Measurements from ENCODE around the gene ARL6IP5.
A peak's percentile ranks its signal among the peaks of the same experiment; 100 is the strongest.

ARL6IP5 gene, protein sequence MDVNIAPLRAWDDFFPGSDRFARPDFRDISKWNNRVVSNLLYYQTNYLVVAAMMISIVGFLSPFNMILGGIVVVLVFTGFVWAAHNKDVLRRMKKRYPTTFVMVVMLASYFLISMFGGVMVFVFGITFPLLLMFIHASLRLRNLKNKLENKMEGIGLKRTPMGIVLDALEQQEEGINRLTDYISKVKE

GRCh38 chr3:69084326-69085167 lies at the start of gene ARL6IP5:
ARL6IP5 (plus strand) TSS chr3:69084937; CDS start chr3:69085048, 111 bp downstream.
- DNase-seq = peak; percentile 58

DNA sequence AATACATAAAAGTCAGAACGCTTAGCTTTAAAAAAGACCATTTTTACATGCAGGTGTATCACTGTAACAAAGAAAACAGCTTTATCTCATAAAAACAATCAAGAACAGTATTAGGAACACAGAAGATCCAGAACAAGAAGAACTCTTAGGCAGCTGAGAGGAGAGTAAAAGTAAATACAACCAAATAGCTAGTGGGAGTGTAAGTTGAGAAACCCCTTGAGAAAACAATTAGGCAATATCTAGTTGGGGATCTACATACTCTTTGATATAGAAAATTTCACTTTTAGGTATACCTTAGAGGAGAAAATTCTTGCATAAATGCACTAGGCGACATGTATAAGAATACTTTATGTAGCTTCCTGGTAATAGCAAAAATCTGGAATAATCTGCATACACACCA lies 40.1 kb upstream of the ARL6IP5 start:
- no peak for DNase-seq

GRCh38 chr3:69048990-69049389 lies 35.7 kb upstream of the ARL6IP5 start:
- no peak for DNase-seq

GRCh38 chr3:69051756-69052471 lies 32.8 kb upstream of the ARL6IP5 start, which contains the start of gene TMF1:
TMF1 (minus strand) TSS chr3:69052333; CDS start chr3:69052086, 247 bp downstream.
- no peak for DNase-seq

DNA sequence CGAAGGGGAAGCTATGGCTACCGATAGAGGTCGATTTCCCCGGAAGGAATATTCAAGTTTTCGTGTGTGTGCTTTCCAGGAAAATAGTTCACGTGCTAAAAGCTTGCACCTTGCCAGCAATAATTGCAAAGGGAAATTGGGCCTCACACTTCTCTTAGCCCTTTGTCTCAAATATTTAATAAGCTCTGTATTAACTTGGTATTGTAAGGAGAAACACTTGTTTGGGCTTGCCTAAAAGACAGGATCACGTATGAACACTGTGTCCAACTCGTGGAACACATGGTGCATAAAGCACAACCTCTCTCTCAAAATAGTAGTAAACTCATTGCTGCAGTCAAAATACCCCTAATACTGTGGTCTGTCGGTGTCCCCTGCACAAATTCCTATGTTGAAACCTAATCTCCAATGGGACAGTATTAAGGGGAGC lies 32.3 kb upstream of the ARL6IP5 start:
- DNase-seq = no peak

DNA sequence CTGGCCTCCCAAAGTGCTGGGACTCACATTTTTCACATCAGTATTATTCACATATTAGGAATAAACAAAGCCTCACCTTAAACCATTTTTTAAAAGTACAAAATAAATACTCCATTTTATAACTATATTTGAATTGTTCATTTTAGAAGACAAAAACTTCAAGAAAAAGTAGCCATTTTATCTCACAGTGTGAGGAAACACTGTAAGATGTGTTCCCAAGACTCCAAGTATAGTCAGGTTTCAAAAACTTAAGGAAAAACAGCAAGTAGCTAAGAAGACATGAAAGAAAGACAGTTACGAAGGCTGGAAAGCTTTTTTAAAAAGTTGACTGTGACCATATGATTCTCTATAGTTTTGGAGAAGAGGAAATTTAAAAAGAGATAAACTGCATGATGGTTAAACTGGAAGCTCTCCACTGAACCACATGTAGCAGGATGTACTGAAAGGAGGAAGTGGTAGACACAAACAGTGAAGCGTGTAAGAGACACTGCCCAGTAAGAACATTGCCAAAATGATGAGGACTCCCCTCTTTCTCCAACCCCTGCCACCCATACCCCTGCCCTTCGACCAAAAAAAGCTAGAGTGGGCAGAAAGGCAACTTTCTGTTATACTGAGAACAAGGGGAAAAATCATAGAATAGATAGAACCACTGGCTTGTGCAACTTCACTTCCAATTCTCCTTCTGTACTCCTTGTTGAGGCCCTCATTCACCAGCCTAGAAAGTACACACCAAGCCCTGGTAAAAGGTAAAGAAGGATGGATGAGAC lies 26.4 kb upstream of the ARL6IP5 start:
- no peak for DNase-seq

DNA sequence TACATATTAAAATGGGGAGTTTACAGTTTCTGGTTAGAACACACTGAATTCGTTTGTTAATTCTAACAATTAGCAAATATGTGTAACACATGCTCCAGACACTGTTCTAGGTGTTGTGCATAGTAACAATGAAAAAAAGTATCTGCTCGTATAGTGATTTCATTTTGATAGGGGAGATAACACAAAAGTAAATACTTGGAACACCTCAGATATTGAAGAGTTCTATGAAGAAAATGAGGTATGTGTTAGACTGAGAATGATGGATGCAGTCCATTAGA lies 25.9 kb upstream of the ARL6IP5 start:
- no peak for DNase-seq

DNA sequence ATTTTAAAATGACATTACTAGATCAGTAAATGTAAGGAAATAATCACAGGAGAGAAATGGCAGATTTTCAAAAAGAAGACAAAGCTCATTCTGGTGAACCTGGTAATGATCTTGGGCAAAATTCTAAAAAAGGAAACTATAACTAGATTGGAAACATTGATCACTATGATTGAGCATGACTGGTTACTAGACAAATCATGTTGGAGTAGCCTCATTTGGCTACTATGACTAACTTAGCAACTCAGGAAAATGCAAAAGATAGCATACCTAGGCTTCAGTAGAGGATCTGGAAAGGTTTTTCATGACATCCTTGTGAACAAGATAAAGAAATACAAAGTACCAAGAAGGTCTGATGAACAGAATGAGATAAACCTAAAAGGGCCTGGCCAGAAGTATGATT lies 25.0 kb upstream of the ARL6IP5 start:
- DNase-seq = no peak

- no peak for DNase-seq
These were observed 21.1 kb upstream of the ARL6IP5 start for GRCh38 chr3:69063636-69064035.

GRCh38 chr3:69065318-69065964 lies 19.3 kb upstream of the ARL6IP5 start:
- no peak for DNase-seq

GRCh38 chr3:69066121-69066520 lies 18.6 kb upstream of the ARL6IP5 start:
- no peak for DNase-seq

GRCh38 chr3:69072928-69073327 lies 11.8 kb upstream of the ARL6IP5 start:
- DNase-seq = no peak

DNA sequence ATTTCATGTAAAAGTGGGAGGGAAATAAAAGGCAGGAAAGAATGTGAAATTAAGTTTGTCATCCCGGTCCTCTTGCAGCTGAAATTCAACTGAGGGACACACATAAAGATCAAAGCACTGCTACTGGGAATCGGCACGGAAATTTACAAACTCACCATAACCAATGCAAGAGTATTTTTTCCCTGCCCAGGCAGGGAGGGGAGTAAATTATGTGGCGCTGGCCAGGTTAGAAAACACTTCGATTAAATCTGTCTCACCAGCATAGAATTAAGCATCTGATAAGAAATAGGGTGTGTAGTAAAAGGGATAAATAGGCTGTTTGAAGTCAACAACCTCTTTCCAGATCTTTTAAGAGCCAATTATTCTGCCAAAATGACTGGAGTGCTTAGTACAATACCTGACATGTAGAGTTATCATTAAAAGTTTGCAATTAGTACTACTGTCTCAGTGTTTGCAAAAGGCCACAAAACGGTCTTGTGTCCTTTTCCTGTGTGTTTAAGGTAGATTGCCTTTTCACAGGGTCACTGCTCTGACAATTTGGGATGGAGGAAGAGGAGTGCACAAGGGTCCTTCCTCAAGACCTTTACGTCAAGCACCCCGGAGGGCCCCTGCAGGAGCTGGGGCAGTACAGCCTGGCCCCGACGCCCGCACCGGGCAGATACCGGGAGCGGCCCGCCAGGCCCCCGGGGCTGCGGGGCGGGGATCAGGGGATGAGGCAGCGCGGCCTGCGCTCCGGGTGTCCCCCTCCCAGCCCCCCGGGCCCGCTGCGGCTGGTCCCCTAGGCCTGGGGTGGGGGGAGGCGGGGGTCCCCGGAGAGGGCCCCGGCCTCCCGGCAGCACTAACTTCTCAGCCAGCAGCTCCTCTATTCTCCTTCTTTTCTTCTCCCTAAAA lies 5.2 kb upstream of the ARL6IP5 start:
- no peak for DNase-seq

- peak; percentile 32 for DNase-seq
These were observed 4.4 kb upstream of the ARL6IP5 start, which contains the start of gene UBA3 for GRCh38 chr3:69080233-69080920. UBA3 (minus strand) TSS chr3:69080365; CDS start chr3:69080353, 12 bp downstream.

DNA sequence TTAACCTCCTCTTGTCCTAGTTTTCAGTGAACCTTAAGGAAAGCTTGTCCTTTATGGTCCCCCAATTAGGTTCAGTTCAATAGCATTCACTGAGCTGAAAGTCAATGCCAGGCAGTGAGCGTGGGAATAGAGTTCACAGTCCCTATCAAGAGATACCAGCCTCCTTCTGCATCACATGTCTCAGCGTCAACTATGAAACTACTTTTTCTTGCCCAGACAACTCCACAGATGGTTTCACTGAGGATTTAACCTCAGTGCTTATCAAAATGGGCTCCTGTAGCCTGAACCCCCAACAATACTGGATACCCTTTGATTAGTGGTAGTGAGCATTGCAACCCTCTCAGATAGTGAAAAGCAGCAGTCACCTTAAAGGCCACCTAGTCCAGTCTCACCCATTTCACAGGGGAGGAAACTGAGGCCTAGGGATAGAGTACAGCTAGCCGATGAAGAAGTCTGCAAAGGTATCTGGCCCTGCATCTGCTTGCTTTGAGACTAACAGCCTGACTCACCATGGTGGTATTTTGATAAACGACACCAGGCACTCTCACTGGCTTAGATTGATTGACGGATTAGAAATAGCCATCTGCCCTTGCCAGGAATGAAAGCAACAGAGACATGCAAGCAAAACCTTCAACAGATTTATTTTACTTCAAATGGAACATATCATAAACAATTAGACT lies 3.0 kb upstream of the ARL6IP5 start:
- DNase-seq = no peak

- DNase-seq = no peak
These were observed 2.4 kb upstream of the ARL6IP5 start for GRCh38 chr3:69082361-69082760.

DNA sequence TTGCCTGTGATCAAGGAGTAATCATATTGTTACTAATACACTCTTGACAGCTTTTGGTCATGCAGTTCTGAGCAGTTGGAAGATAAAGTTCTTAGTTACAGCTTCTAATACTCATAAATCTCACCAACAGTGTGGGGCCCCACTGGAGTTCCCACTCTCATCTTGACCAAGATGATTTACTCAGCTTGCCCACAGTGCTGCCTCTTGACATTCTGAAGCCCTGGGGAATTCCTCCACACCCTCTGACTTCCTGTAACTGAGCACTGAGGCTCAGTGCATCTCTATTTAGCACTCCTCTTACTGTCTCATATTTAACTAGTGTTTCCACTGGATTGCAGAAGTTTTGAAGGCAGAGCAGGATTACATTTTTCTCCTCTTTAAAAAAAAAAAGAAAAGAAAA lies 1.9 kb upstream of the ARL6IP5 start:
- no peak for DNase-seq

DNA sequence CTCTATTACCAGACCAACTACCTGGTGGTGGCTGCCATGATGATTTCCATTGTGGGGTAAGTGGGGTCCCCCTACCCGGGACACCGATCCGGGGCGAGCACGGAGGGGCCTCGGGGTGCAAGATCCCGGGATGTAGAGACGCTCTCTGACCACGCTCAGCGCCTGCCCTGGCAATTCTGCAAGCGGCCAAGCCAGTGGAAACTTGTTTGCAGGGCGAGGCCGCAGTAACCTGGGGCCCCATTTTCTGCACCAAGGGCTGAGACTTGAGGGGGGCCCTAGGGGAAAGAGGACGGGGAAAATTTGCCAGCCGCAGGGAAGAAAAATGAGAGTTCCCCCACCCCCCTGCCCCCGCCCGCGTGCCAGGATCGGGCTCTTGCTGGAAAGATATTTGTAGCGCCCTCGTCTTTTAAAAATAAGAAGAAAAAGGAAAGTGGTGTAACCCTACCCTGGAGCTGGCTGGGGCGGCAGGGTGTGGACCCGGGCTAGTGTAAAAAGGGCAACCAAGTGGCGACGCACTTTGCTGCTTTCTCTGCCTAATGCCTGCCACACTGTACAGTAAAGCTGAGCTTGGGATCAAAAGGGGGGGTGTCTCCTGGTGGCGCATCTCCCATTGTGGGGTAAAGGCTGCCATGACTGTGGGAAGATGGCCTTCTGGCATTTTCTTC lies 563 bp downstream of the ARL6IP5 start:
- DNase-seq = no peak
